ENCODE data around the gene RAB3C.
"Not testable (repeated sequence)": the region's sequence is repeated elsewhere in the genome, so short reads cannot be mapped to it uniquely, and the experiment has no call there.

DNA sequence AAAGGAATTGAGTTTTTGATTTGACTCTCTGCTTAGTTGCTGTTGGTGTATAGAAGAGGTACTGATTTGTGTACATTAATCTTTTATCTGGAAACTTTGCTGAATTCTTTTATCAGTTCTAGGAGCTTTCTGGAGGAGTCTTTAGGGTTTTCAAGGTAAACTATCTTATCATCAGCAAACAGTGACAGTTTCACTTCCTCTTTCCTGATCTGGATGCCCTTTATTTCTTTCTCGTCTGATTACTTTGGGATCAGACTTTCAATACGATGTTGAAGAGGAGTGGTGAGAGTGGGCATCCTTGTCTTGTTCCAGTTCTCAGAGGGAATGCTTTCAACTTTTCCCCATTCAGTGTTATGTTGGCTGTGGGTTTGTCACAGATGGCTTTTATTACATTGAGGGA is 17.7 kb downstream of the RAB3C start:
- TF ChIP-seq, protein P1, sequence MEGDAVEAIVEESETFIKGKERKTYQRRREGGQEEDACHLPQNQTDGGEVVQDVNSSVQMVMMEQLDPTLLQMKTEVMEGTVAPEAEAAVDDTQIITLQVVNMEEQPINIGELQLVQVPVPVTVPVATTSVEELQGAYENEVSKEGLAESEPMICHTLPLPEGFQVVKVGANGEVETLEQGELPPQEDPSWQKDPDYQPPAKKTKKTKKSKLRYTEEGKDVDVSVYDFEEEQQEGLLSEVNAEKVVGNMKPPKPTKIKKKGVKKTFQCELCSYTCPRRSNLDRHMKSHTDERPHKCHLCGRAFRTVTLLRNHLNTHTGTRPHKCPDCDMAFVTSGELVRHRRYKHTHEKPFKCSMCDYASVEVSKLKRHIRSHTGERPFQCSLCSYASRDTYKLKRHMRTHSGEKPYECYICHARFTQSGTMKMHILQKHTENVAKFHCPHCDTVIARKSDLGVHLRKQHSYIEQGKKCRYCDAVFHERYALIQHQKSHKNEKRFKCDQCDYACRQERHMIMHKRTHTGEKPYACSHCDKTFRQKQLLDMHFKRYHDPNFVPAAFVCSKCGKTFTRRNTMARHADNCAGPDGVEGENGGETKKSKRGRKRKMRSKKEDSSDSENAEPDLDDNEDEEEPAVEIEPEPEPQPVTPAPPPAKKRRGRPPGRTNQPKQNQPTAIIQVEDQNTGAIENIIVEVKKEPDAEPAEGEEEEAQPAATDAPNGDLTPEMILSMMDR (IDR thresholded peaks at IDR 0.05), result not testable (repeated sequence)
- not testable (repeated sequence) for TF ChIP-seq EP300, POLR2A, POLR2AphosphoS5 (IDR thresholded peaks at IDR 0.05)
